K562 (cell line): Measurements from ENCODE around the gene PLK5. TPM values are rescaled to one million over a fixed set of nuclear protein-coding genes. Genes with fewer than 3 reads are reported as not detected.

Source experiments
- ARID2 ChIP-seq: fragments of 450-650 bp; IDR thresholded peaks from 2 replicates; pipeline ENCODE4 v1.6.1; 2017; ENCODE audit warnings: antibody characterized with exemption, mild to moderate bottlenecking
- GABPA ChIP-seq: fragments of 200-800 bp; sonication (Bioruptor generic); conservative IDR thresholded peaks from 2 replicates; pipeline ENCODE4 v1.6.1; 2016; ENCODE audit warnings: low read depth, missing genetic modification characterization, missing compliant biosample characterization
- MYC ChIP-seq, 2 experiments: fragments of 250-450 bp in 1 of 2; sonication (Bioruptor Pico) in 1 of 2; IDR thresholded peaks; 2 replicates each; pipeline versions ENCODE4 v1.5.1 to v1.6.1; 2012 to 2021; ENCODE audit warnings: low read depth in 2 of 2, borderline replicate concordance in 1 of 2, improper control_type of control experiment in 1 of 2, low read length in 1 of 2, mild to moderate bottlenecking in 1 of 2, moderate library complexity in 1 of 2
- NCOA2 ChIP-seq, 2 experiments: fragments of 450-650 bp; IDR thresholded peaks; 2 replicates each; pipeline ENCODE4 v1.6.1; 2018; ENCODE audit warnings: mild to moderate bottlenecking in 2 of 2, moderate library complexity in 1 of 2; ENCODE audit not compliant: partially characterized antibody in 2 of 2
- RBM39 ChIP-seq: fragments of 200-400 bp; formaldehyde crosslinking; optimal IDR thresholded peaks from 2 replicates; pipeline ENCODE3; 2018; ENCODE audit warnings: low read depth, low read length
- SIN3A ChIP-seq, 2 experiments: fragments of 150-350 bp in 1 of 2; IDR thresholded peaks; 2 replicates each; pipeline ENCODE4 v1.6.1; 2011 to 2016; ENCODE audit warnings: borderline replicate concordance in 2 of 2, low read depth in 2 of 2, low read length in 2 of 2, mild to moderate bottlenecking in 2 of 2, moderate library complexity in 2 of 2; ENCODE audit not compliant: control insufficient read depth in 1 of 2
- TSC22D4 ChIP-seq: fragments of 450-650 bp; IDR thresholded peaks from 2 replicates; pipeline ENCODE4 v1.6.1; 2016; ENCODE audit warnings: missing genetic modification characterization, missing biosample characterization, control low read depth
- USF1 ChIP-seq: sonication (generic); formaldehyde crosslinking; IDR thresholded peaks from 2 replicates; pipeline ENCODE4 v1.9.0; 2022; ENCODE audit warnings: mild to moderate bottlenecking, missing genetic modification reagents
- ZBED1 ChIP-seq: IDR thresholded peaks from 2 replicates; pipeline ENCODE4 v1.6.1; 2014
- ZNF253 ChIP-seq: fragments of 250-450 bp; sonication (Bioruptor Pico); conservative IDR thresholded peaks from 2 replicates; pipeline ENCODE4 v1.6.1; 2021; ENCODE audit warnings: mild to moderate bottlenecking
- ZNF79 ChIP-seq: fragments of 250-450 bp; sonication (Bioruptor Pico); IDR thresholded peaks from 2 replicates; pipeline ENCODE4 v1.4.0; 2020; ENCODE audit warnings: low read depth, mild to moderate bottlenecking, moderate library complexity
- polyA plus RNA-seq, 8 experiments: library from polyadenylated mRNA; depleted of rRNA in 4 of 8; stranded (reverse) in 5 of 8; unstranded in 3 of 8; fragments of >200 nt; fragmentation: Nextera tagmentation in 2 of 8; fragmentation: Illumina TruSeq in 1 of 8; extraction: Ambion mirVana in 2 of 8; extraction: Trizol in 1 of 8; gene quantifications; 2 replicates each; pipeline versions ENCODE4 v1.2.1 to v1.2.3, GENCODE V29; 2011 to 2014; ENCODE audit warnings: inconsistent platforms in 1 of 8, missing spikeins in 1 of 8
- total RNA-seq, 7 experiments: library from RNA; depleted of rRNA in 6 of 7; stranded (reverse); fragments of >200 nt in 6 of 7; fragmentation: Illumina TruSeq in 2 of 7; extraction: Trizol in 2 of 7; gene quantifications; 2 replicates each; pipeline versions ENCODE4 v1.2.1 to v1.2.3, GENCODE V29; 2011 to 2021; ENCODE audit warnings: low replicate concordance in 1 of 7
- TF ChIP-seq, protein P1 (sequence below): fragments of 250-450 bp; sonication (Bioruptor Pico); IDR thresholded peaks from 2 replicates; pipeline ENCODE4 v1.5.1; 2021; ENCODE audit warnings: mild to moderate bottlenecking
- TF ChIP-seq, protein P2 (sequence below): fragments of 200-600 bp; sonication (generic); IDR thresholded peaks from one replicate; pipeline ENCODE4 v1.6.1; 2012; ENCODE audit warnings: mild to moderate bottlenecking, low read depth, low read length, inconsistent platforms

PLK5 gene
- total and polyA plus RNA-seq, 9 of the 15 experiments (the other 6 are each of a cell fraction or from before 2014, with no cell fraction given) = 0.04 to 0.23 (median 0.11) TPM; not detected in 5

DNA sequence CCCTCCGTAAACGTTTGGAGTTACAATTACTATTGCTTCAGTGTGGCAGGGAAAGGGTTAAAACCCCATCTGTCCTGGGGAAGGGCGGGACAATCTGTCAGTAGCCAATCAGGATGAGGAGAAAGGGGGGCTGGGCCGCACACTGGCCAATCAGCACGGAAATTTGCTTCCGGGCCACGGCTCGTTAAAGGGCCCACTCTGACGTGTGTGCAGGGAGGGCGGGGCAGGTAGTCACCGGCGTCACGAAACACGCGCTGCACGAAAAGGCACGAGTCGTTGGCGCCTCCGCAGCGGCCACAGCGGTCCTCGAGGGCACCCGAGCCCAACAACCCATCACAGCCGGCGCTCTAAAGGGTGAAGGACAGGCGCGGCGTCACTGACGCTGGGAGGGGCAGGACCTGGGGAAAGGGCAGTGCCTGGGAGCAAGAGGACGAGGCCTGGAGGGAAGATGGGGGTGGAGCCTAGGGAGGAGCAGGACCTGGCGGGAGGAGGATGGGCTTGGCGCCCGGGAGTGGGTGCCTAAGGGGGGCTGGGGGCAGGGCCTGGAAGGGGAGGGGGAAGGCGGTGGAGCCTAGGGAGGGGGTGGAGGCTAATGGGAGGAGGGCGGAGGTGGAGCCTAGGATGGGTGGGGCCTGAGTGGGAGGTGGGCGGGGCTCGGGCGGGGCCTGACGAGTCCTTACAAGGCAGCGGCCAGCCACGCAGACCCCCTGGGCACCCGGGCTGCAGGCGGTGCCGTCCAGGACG lies 15.9 kb upstream of the PLK5 start (continued):
- TF ChIP-seq ZNF79 (CRISPR knock-in tag) = no peak
- TF ChIP-seq ZBED1 = peak; percentile 38; the same call in 1 of the 2 replicates
- TF ChIP-seq RBM39 = no peak
- TF ChIP-seq USF1 (CRISPR knock-in tag) = peak; percentile 69
- TF ChIP-seq, protein P1, sequence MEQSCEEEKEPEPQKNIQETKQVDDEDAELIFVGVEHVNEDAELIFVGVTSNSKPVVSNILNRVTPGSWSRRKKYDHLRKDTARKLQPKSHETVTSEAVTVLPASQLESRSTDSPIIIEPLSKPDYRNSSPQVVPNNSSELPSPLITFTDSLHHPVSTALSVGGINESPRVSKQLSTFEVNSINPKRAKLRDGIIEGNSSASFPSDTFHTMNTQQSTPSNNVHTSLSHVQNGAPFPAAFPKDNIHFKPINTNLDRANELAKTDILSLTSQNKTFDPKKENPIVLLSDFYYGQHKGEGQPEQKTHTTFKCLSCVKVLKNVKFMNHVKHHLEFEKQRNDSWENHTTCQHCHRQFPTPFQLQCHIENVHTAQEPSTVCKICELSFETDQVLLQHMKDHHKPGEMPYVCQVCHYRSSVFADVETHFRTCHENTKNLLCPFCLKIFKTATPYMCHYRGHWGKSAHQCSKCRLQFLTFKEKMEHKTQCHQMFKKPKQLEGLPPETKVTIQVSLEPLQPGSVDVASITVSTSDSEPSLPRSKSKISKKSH (CRISPR knock-in tag) = no peak
- TF ChIP-seq ARID2 = no peak
- TF ChIP-seq, protein P2, sequence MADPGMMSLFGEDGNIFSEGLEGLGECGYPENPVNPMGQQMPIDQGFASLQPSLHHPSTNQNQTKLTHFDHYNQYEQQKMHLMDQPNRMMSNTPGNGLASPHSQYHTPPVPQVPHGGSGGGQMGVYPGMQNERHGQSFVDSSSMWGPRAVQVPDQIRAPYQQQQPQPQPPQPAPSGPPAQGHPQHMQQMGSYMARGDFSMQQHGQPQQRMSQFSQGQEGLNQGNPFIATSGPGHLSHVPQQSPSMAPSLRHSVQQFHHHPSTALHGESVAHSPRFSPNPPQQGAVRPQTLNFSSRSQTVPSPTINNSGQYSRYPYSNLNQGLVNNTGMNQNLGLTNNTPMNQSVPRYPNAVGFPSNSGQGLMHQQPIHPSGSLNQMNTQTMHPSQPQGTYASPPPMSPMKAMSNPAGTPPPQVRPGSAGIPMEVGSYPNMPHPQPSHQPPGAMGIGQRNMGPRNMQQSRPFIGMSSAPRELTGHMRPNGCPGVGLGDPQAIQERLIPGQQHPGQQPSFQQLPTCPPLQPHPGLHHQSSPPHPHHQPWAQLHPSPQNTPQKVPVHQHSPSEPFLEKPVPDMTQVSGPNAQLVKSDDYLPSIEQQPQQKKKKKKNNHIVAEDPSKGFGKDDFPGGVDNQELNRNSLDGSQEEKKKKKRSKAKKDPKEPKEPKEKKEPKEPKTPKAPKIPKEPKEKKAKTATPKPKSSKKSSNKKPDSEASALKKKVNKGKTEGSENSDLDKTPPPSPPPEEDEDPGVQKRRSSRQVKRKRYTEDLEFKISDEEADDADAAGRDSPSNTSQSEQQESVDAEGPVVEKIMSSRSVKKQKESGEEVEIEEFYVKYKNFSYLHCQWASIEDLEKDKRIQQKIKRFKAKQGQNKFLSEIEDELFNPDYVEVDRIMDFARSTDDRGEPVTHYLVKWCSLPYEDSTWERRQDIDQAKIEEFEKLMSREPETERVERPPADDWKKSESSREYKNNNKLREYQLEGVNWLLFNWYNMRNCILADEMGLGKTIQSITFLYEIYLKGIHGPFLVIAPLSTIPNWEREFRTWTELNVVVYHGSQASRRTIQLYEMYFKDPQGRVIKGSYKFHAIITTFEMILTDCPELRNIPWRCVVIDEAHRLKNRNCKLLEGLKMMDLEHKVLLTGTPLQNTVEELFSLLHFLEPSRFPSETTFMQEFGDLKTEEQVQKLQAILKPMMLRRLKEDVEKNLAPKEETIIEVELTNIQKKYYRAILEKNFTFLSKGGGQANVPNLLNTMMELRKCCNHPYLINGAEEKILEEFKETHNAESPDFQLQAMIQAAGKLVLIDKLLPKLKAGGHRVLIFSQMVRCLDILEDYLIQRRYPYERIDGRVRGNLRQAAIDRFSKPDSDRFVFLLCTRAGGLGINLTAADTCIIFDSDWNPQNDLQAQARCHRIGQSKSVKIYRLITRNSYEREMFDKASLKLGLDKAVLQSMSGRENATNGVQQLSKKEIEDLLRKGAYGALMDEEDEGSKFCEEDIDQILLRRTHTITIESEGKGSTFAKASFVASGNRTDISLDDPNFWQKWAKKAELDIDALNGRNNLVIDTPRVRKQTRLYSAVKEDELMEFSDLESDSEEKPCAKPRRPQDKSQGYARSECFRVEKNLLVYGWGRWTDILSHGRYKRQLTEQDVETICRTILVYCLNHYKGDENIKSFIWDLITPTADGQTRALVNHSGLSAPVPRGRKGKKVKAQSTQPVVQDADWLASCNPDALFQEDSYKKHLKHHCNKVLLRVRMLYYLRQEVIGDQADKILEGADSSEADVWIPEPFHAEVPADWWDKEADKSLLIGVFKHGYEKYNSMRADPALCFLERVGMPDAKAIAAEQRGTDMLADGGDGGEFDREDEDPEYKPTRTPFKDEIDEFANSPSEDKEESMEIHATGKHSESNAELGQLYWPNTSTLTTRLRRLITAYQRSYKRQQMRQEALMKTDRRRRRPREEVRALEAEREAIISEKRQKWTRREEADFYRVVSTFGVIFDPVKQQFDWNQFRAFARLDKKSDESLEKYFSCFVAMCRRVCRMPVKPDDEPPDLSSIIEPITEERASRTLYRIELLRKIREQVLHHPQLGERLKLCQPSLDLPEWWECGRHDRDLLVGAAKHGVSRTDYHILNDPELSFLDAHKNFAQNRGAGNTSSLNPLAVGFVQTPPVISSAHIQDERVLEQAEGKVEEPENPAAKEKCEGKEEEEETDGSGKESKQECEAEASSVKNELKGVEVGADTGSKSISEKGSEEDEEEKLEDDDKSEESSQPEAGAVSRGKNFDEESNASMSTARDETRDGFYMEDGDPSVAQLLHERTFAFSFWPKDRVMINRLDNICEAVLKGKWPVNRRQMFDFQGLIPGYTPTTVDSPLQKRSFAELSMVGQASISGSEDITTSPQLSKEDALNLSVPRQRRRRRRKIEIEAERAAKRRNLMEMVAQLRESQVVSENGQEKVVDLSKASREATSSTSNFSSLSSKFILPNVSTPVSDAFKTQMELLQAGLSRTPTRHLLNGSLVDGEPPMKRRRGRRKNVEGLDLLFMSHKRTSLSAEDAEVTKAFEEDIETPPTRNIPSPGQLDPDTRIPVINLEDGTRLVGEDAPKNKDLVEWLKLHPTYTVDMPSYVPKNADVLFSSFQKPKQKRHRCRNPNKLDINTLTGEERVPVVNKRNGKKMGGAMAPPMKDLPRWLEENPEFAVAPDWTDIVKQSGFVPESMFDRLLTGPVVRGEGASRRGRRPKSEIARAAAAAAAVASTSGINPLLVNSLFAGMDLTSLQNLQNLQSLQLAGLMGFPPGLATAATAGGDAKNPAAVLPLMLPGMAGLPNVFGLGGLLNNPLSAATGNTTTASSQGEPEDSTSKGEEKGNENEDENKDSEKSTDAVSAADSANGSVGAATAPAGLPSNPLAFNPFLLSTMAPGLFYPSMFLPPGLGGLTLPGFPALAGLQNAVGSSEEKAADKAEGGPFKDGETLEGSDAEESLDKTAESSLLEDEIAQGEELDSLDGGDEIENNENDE = no peak
- peak; percentile 78 for TF ChIP-seq MYC (IDR thresholded peaks at IDR 0.05; ENCODE audit: low read depth, low read length)
- TF ChIP-seq MYC (CRISPR knock-in tag; IDR thresholded peaks at IDR 0.05; ENCODE audit: borderline replicate concordance, low read depth) = no peak
- no peak for TF ChIP-seq ZNF253 (CRISPR knock-in tag)
- TF ChIP-seq SIN3A (IDR thresholded peaks at IDR 0.05; ENCODE audit: borderline replicate concordance in 2 of 2, control insufficient read depth in 1 of 2, low read depth in 2 of 2, low read length in 2 of 2) = 0 out of 4 replicates have a peak, but pooled peaks of 1 of the 2 experiments have one; percentile 76
- no peak for TF ChIP-seq NCOA2 (IDR thresholded peaks at IDR 0.05; ENCODE audit: partially characterized antibody in 2 of 2)
- no peak for TF ChIP-seq TSC22D4 (tag)
- 0 out of 2 replicates have a peak, but pooled peaks have one; percentile 32 for TF ChIP-seq GABPA
